Neural cell (in vitro differentiated cells): Measurements from ENCODE around the gene HPDL. TPM values are rescaled to one million over a fixed set of nuclear protein-coding genes. Genes with fewer than 3 reads are reported as not detected.

Experiments used
- H2AFZ ChIP-seq: fragments of 200-600, 300-800 bp; sonication (generic), shearing (Covaris generic); 2 replicates; pipeline ENCODE4 v1.6.0; 2014; ENCODE audit warnings: low read depth, mild to moderate bottlenecking, antibody characterized with exemption, low read length, moderate library complexity
- H3F3A ChIP-seq: fragments of 200-600 bp; shearing (Covaris generic); 2 replicates; pipeline ENCODE4 v1.6.1; 2016; ENCODE audit warnings: mild to moderate bottlenecking, moderate library complexity, mixed read lengths, antibody characterized with exemption, low read length; ENCODE audit not compliant: insufficient read depth, poor library complexity, severe bottlenecking
- H3K27ac ChIP-seq: fragments of 200-600, 300-800 bp; sonication (generic), shearing (Covaris generic); 2 replicates; pipeline ENCODE4 v1.5.1; 2014; ENCODE audit warnings: mild to moderate bottlenecking, low read length, moderate library complexity
- H3K27me3 ChIP-seq: fragments of 300-800, 200-600 bp; sonication (generic), shearing (Covaris generic); 2 replicates; pipeline ENCODE4 v1.6.0; 2014; ENCODE audit warnings: mild to moderate bottlenecking, low read depth, low read length, moderate library complexity; ENCODE audit not compliant: insufficient read depth
- H3K36me3 ChIP-seq: fragments of 300-800, 200-600 bp; sonication (generic), shearing (Covaris generic); 2 replicates; pipeline ENCODE4 v1.5.1; 2014; ENCODE audit warnings: mild to moderate bottlenecking, antibody characterized with exemption, low read length, moderate library complexity; ENCODE audit not compliant: insufficient read depth
- H3K4me2 ChIP-seq: fragments of 300-800, 200-600 bp; sonication (generic), shearing (Covaris generic); 2 replicates; pipeline ENCODE4 v1.6.0; 2014; ENCODE audit warnings: mild to moderate bottlenecking, low read length
- H3K4me3 ChIP-seq: fragments of 300-800, 200-600 bp; sonication (generic), shearing (Covaris generic); 2 replicates; pipeline ENCODE4 v1.5.1; 2014; ENCODE audit warnings: mild to moderate bottlenecking, low read length, moderate library complexity
- H3K79me2 ChIP-seq: fragments of 200-600 bp; shearing (Covaris generic); replicated peaks from 2 replicates; pipeline ENCODE4 v1.6.0; 2014; ENCODE audit warnings: mild to moderate bottlenecking, low read length, moderate library complexity; ENCODE audit not compliant: insufficient read depth
- H3K9ac ChIP-seq: fragments of 300-800, 200-600 bp; sonication (generic), shearing (Covaris generic); 2 replicates; pipeline ENCODE4 v1.6.1; 2016; ENCODE audit warnings: mild to moderate bottlenecking, low read length, mixed read lengths
- H3K9me2 ChIP-seq: fragments of 200-600 bp; shearing (Covaris generic); 2 replicates; pipeline ENCODE4 v1.6.1; 2016; ENCODE audit warnings: mild to moderate bottlenecking, low read length, mixed read lengths; ENCODE audit not compliant: insufficient read depth
- H3K9me3 ChIP-seq: fragments of 200-600, 300-800 bp; sonication (generic), shearing (Covaris generic); 2 replicates; pipeline ENCODE4 v1.6.1; 2016; ENCODE audit warnings: mild to moderate bottlenecking, mixed run types, low read length, moderate library complexity, mixed read lengths
- H4K20me1 ChIP-seq: fragments of 200-600 bp; shearing (Covaris generic); 2 replicates; pipeline ENCODE4 v1.6.1; 2016; ENCODE audit warnings: mild to moderate bottlenecking, mixed run types; ENCODE audit not compliant: insufficient read depth
- CTCF ChIP-seq: fragments of 450-650 bp; IDR thresholded peaks from 2 replicates; pipeline ENCODE4 v1.5.1; 2014; ENCODE audit warnings: antibody characterized with exemption, mild to moderate bottlenecking, moderate library complexity; ENCODE audit not compliant: poor library complexity, severe bottlenecking
- EP300 ChIP-seq: fragments of 450-650 bp; conservative IDR thresholded peaks from 2 replicates; pipeline ENCODE4 v1.6.1; 2014; ENCODE audit warnings: antibody characterized with exemption, mild to moderate bottlenecking, moderate library complexity; ENCODE audit not compliant: poor library complexity, severe bottlenecking
- EZH2 ChIP-seq: fragments of 200-600, 300-800 bp; shearing (Covaris generic), sonication (generic); IDR thresholded peaks from 2 replicates; pipeline ENCODE4 v1.6.1; 2014; ENCODE audit warnings: antibody characterized with exemption, low read length, borderline replicate concordance, mild to moderate bottlenecking; ENCODE audit not compliant: insufficient read depth, poor library complexity, severe bottlenecking
- MXI1 ChIP-seq: fragments of 450-650 bp; conservative IDR thresholded peaks from 2 replicates; pipeline ENCODE4 v1.6.1; 2014; ENCODE audit warnings: antibody characterized with exemption, mild to moderate bottlenecking; ENCODE audit not compliant: poor library complexity, severe bottlenecking
- POLR2AphosphoS5 ChIP-seq: IDR thresholded peaks from 2 replicates; pipeline ENCODE4 v1.6.1; 2012
- RAD21 ChIP-seq: fragments of 450-650 bp; conservative IDR thresholded peaks from 2 replicates; pipeline ENCODE4 v1.6.1; 2014; ENCODE audit warnings: antibody characterized with exemption, mild to moderate bottlenecking, moderate library complexity
- REST ChIP-seq: IDR thresholded peaks from 2 replicates; pipeline ENCODE4 v1.6.1; 2012; ENCODE audit warnings: borderline replicate concordance
- SMC3 ChIP-seq: fragments of 450-650 bp; conservative IDR thresholded peaks from 2 replicates; pipeline ENCODE4 v1.6.1; 2014; ENCODE audit warnings: antibody characterized with exemption, mild to moderate bottlenecking, moderate library complexity; ENCODE audit not compliant: poor library complexity
- TAF1 ChIP-seq: IDR thresholded peaks from 2 replicates; pipeline ENCODE4 v1.6.1; 2012; ENCODE audit warnings: low read depth
- polyA plus RNA-seq: library from polyadenylated mRNA; depleted of rRNA; stranded (reverse); fragments of >200 nt; gene quantifications from 2 replicates; pipeline ENCODE4 v1.2.3, GENCODE V29; 2014

Gene HPDL
- polyA plus RNA-seq, 1 donor from 2014 or later, result not detected

GRCh38 chr1:45334308-45335245, 7.9 kb downstream of the HPDL start:
- Histone ChIP-seq H3K27ac (no peak overlapping the region), H3K4me2 (no peak overlapping the region), H3K9me3 (no peaks in the 10 kb centered on the region), H3K79me2 (peaks cover 9% of the 10 kb centered on the region), H3K36me3 (no peaks in the 10 kb centered on the region), H4K20me1 (no peaks in the 10 kb centered on the region), H3K27me3 (no peaks in the 10 kb centered on the region), H3K4me3 (no peak overlapping the region), H2AFZ (no peak overlapping the region), H3K9ac (no peak overlapping the region), H3F3A (no peaks in the 10 kb centered on the region), H3K9me2 (no peaks in the 10 kb centered on the region)
- no peak for TF ChIP-seq CTCF
- no peak for TF ChIP-seq MXI1
- TF ChIP-seq TAF1, result no peak
- TF ChIP-seq REST, result no peak
- no peak for TF ChIP-seq RAD21
- no peak for TF ChIP-seq POLR2AphosphoS5
- no peak for TF ChIP-seq EP300
- no peak for TF ChIP-seq SMC3

- Histone ChIP-seq H3K9me2 (no peaks in the 10 kb centered on the region), H3K79me2 (peaks cover 9% of the 10 kb centered on the region)
Observed at GRCh38 chr1:45335855-45336324, 9.2 kb downstream of the HPDL start.

More at GRCh38 chr1:45335855-45336324, 9.2 kb downstream of the HPDL start:
- Histone ChIP-seq H3K27me3 (no peaks in the 10 kb centered on the region), H4K20me1 (no peaks in the 10 kb centered on the region), H3K27ac (no peak overlapping the region), H3K4me3 (no peak overlapping the region), H3K9me3 (no peaks in the 10 kb centered on the region), H3K9ac (no peak overlapping the region), H3F3A (no peaks in the 10 kb centered on the region), H2AFZ (no peak overlapping the region), H3K36me3 (no peaks in the 10 kb centered on the region), H3K4me2 (no peak overlapping the region)
- no peak for TF ChIP-seq POLR2AphosphoS5
- no peak for TF ChIP-seq EP300
- TF ChIP-seq SMC3, result no peak
- TF ChIP-seq REST, result no peak
- TF ChIP-seq MXI1, result no peak
- no peak for TF ChIP-seq RAD21
- TF ChIP-seq CTCF, result no peak
- TF ChIP-seq EZH2, result no peak
